ENCODE measurements around the gene MAGI1.

MAGI1 gene

DNA sequence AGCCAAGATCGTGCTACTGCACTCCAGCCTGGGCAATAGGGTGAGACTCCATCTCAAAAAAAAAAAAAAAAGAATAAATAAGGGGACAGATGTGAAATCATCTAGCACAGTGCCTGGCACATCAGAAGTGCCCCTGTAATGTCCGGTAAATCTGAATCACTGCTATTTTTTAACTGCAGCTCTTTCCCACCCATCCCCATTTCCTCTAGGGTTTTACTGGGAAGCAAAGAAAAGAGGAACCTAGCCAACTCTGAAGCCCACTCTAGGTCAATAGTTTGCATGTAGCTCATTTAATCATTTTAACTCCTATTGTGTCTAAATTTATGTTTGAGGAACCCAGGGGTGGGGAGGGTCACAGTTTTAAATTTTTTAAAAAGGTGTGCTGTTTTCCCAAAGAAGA is 26.0 kb downstream of the MAGI1 start:
- DNase-seq: no peak

DNA sequence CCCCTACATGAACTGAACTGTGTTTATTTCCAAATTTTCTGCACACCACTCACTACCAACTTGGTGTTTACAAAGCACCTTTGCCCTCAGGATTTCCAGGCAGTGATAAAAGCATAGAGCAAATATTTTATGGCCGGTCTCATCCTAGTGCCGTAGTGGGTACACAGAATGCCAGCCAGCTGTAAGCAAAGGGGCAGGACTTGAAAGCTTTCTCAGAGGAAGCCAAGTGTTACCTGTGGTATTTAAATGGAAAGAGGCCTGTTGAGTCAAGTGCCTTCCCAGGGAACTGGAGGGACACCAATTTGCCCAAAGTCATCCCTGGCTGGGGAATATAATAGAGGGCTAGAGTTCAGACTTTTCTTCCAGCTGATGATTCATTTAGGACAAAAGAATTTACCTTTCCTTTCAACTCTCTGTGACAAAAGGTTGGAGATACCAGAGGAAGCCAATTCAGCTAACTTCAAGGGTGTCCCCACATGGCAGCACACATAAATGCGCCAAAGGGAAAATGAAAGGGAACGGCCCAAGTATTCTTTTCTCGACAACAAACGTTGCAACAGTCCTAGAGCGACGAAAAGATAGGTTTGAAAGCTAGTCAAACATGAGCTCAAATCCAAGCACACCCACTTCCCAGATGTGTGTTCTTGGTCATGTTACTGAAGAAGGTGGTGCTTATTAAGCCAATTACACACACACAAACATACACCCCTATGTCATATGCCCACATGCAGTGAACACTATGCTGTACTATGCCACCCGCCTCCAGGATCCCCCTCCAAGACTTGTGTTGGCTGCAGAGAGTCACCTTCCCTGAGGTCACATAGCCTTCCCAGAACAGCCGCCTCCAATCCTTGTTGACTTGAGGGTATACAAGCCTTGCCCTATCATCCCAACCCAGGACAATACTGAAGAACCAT is 27.7 kb downstream of the MAGI1 start:
- DNase-seq: no peak

DNA sequence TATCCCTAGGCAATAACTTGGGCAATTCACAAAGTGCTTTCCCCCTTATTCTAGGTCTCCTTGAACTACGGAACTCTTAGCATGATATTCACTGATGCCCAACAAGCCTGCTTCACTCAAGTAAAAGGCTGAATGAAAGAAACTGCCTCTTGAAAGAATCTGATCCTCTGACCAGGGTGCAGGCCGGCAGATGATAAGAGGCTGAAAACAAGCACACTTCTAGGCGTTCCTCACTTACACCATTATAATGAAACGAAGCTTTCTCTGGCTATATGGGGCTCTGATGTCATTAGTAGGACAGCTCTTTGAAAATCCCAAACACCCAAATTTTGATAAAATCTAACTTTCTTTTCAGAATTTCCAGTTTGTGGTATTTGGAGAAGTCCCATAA is 28.4 kb downstream of the MAGI1 start:
- no peak for DNase-seq

DNA sequence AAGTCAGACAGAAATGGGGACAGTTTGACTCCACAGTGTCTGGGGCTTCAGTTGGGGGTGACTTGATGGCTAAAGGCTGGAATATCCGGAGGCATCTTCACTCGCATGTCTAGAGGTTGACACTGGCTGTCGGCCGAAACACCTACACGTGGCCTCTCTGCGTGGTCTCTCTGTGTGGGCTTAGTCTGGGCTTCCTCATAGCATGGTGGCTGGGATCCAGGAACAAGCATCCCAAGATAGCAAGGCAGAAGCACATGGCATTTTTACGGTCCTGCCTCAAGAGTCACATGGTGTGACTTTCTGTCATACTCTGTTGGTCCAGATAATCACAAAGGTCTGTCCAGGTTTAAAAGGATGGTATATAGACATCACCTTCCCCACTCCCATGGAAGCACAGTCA is 34.5 kb downstream of the MAGI1 start:
- no peak for DNase-seq

DNA sequence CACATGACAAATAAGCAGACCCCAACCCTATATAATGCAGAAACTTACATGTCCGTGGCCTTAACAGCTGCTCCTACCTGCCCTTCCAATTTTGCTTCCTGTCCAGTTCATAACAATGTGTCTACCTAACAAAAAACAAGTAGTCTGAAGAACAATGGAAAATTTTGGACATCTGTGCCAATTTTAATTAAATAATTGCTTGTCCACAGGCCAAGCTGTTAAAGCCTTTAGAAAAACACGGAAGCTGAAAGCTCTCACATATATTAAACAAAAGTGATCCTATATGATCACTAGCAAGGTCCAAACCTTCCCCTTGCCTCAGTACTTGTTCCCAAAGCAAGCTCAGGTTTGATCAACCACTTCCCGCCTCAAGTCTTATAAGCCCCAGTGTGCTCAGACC is 37.1 kb downstream of the MAGI1 start:
- no peak for DNase-seq

DNA sequence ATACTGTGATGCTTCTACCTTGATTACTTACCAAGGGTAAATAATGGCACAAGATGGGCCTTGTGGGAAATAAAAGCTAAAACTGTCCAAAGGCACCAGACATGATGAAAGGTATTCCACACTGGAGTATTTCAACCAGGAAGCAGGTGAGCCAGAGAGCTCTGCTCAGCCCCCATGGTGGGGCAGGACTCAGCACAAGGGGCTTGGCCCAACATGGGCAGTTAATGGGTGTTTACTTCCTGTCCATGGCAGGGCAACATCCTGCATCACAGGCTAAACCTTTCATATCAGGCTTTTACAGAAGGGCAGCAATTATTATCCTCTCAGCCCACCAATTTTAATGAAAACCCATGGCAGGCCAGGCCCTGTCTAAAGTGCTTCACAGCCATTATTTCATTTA is 38.2 kb downstream of the MAGI1 start:
- no peak for DNase-seq

DNA sequence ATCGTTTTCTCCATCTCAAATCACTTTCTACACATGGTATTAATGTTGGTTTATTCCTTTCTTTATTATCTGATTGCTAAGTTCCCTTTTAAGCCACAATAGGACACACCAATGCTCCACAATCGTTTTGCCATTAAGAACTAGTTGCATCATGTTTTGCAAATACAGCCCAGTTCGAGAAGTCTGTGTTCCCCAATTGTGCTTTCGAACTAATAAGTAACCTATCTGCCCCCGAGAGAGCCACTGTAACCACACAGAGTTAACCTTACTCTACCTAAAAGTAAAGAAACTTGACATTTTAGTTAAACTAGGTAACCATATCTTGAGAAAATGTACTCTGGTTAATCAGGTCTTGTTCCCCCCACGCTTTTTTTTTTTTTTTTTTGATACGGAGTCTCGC is 39.1 kb downstream of the MAGI1 start:
- DNase-seq: no peak

DNA sequence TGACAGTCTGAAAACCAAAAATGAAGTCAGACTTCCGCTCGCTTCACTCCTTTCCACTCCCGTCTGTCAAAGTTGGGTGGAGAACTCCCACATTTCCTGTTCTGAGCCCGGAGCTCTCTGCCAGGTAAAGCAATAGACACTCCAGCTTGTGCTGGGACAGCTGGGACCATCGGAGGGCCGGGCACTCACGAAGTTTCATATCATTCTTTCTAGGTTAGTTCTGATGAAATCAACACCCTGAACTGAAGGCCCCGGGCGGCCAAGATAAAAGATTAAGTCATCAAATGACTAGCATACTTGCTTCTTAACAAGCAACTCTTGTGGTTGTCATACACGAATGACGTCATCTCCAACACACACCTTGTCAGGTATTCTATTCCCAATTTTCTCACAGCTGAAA is 42.1 kb downstream of the MAGI1 start:
- DNase-seq: no peak

DNA sequence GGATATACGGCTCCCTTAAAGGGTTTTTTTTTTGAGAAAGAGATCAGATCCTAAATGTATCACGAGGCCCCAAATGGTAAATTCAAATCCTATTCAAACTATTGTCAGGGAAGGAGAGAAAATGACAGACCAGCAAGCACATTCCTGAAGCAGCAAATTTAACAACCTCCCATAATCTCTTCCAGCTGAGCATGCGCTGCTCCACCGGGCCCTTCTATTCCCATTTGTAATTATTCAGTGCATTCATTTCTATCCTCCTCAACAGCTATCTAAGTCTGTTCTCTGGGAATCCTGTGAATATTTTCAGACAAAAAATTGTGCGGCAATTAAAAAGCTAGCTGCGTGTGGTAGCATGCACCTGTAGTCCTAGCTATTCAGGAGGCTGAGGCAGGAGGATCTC is 43.2 kb downstream of the MAGI1 start:
- no peak for DNase-seq

DNA sequence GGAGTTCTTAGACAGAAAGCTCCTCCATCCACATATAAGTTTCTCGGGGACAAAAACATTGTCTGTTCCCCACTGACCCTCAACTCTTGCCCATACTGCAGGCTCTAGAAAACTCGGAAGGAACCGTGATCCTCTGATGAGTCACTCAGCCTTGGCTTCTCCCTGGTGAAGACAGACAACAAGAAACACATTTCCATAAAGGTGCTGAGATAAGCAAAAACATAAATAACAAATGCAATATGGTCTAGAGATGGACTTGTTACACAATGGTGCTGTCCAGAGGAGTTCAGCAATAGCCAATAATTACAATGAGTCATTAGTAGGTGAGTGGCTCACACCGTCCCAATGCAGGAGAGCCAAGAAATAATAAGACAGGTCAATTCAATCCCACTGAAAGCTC is 43.7 kb downstream of the MAGI1 start:
- DNase-seq: no peak

DNA sequence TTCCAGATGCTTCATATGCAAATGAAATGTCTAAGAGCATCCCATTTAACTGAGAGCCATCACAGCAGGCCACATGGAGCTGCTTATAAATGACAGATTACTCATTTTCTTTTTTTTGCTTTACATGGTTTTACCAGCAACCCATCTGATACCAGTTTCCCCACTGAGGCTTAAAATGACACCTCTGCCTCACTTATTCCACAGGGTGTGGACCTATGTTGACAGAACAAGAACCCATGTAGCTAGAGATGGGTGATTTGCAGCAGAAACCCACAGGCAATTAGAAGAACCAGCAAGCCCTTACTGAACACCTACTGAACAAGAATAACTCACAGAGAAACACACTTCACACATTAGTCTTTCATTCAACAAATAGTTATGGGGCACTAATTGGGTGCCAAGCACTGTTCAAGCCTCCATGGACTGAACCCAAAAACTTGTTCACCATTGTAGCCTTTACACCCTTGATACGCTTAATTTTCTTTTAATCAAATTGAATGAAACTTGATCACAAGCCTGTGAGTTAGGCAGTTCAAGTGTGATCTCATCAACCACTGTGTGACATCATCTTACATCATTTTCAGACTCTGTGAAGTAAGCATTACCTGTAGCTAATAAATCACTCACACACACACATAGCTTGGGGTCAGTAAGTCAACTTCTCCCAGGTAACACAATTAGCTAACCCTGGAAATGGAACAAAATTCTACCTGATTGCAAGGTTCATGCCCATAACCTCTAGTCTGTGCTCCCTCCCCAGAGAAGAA is 45.4 kb downstream of the MAGI1 start:
- DNase-seq: no peak

DNA sequence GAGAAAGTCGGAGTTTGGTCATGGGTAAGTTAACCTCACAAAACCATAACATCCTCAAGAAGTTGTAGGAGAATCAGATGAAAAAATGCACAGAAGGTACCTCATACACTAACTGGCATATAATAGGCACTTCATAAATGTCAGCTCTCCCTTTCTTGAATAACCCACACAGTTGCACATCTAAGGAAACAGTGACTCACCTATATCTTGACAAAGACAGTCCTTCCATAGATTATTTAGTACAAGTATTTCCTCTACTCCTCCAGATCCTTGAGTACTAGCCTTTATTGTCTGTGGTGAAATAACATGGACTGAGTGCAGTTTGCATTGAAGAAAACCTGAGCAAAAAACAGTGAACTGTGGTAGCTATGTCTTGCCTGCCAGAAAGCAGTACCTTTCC is 46.6 kb downstream of the MAGI1 start:
- no peak for DNase-seq

DNA sequence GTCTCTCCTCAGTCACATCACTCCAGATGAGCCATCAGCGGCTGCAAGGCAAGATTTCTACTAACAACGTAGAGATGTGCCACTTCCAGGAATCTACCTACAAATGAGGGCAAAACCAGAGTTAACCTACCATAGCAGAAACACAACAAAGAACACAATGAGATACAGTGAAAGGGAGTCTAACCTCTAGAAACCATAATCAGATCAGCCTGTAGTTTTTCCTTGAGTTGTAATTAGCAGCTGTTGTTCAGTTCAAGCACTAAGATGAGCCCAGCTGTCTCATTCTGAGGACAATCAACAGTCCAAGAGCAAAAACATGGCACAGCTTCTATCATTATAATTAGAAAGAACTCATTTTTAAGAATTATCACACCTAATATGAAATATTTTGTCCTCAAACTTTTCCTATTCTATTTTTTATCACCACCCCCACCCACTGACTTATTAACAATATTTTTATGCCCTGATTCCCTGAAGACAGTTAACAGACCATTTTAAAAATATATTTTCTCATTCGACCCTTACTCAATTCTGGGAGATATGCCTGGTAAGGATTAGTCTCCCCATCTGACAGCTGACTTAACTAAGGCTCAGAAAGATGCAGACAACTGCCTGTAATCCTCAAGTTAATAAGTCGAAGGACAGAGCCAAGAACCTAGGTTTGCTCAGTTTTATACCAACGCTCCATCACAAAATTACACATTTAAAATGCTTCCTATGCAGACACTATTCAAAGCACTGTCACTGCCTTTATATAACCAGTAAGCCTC is 50.1 kb downstream of the MAGI1 start:
- DNase-seq: no peak

DNA sequence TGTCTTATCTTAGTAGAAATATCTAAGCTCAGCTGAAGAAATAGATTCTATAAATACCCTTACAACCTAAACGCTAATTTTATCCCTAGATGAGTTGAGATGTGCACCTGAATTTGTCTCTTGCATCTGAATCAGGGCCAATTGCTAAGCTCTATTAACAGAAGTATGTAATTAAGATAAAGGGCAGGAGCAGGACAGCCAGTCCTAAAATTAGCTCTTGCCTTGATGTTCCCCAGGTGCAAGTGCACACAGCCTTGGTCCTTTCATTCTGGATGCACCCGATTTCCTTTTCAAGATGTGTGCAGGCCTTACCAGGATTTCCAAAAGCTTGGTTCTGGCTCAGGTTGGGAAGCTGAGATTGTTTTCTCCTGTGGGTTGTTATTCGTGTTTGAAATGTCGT is 52.4 kb downstream of the MAGI1 start:
- DNase-seq: no peak

DNA sequence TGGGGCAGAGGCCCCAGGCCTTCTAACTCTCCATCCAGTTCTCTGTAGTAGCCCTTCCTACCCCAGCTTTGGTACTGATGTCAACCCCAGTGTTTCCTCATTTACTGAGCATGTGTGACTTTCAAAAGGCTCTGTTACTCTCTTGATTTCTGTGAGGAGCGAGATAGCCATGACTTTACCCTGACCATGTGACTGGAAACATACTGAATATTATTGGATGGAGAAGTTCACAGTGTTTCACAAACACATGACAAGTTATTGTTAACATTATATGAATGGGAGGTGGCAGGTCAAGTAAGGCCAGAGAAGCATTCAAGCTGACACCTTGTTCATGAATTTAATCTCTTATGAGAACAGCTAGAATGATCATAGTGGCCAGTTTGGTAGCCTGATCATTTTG is 53.7 kb downstream of the MAGI1 start:
- no peak for DNase-seq

DNA sequence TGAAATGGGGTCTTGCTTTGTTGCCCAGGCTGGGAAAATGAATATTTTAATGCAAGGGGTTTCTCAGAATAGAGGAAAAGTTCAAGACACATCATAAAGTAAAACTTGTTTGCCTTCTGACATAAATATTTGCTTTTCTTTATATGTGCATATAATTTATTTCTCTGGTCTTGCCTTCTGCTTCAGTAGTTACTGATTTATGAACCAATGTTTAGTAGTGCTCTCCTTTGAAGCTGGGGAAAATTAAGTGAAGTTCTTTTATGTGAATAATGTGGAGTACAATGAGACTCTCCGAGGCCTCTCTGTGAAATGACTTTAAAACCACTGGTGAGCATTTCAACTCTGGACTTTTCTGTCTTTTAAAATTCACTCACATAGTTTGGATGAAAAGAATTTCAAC is 55.6 kb downstream of the MAGI1 start:
- no peak for DNase-seq

DNA sequence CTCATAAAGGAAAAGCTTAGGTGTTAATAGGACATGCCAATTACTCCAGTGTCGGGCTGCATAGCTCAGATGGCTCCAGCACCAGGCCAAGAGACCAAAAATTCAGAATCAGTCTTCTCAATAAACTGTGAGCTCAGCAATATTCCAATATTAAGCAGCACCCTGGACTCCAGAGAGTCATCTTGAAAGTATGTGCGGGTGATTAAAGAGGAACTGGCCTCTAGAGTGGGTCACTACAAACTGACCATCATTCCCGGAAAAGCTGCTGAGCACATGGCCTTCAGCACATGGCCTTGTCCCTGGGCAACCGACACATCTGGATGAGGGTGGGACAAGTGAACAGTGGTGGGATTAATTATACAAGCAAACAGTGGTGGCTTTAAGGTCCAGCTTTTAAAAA is 59.0 kb downstream of the MAGI1 start:
- DNase-seq: no peak

DNA sequence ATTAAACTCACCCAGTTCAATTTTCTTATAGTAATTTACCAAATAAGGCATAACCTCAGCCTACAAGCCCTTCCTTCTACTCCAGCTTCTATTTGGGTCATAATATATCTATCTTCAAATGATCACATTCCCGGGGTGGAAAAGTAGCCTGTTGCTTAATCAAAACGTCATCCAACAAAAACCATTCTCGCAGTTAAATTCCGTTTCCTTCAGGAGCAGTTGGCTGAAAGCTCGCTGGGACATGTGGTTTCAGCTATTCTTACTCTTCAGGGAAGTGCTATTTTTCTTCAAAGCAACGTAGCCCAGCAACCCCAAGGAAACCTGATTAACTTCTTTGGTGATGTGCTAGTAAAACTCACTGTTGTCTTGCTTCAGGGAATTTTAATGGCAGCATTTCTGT is 59.6 kb downstream of the MAGI1 start:
- DNase-seq: no peak

DNA sequence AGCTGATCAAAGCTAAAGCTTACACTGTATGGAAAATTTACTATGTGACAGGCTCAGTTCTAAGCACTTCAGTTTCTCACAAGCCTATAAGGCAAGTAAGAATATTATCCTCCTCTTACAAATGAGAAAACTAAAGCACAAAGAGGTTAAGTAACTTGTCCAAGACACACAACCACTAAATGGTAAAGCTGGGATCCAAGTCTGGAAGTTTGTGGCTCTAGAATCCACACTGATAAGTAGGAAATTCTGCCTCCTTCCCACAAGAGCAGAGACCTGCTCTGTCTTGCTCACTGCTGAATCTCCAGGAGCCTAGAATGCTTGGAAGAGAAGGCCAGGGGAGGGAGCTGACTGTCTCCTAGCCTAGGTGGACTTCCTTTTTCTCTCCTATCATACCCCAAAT is 60.6 kb downstream of the MAGI1 start:
- no peak for DNase-seq

DNA sequence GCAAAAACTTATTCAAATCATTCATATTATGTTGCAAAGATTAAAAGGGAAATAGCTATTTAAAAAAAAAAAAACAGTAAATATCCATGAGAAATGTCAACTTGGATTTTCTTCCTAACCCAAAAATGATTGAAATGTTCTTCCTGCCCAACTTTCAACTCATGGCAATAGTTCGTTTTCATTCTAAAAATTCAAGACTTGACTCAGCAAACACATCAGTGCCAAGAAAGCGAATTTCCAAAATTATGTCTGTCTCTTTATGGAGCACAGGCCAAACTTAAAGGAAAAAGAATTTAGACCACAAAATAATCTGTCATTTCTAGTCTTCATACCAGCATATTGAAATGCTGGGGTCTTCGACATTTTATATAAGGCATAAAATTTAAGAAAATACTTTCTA is 63.7 kb downstream of the MAGI1 start:
- DNase-seq: no peak

DNA sequence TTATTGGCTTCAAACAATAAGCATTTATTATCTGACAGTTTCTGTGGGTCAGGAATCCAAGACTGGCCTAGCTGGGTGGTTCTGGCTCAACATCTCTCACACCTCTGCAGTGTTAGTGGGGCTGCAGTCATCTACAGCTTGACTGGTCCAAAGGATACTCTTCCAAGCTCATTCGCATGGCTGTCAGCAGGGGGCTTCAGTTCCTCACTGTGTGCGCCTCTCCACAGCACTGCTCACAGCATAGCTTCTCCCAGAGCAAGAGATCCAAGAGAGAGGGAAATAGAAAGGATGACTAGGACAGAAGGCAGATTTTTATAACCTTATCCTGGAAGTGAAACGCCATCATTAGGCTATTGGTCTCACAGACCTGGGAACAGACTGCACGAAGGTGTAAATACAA is 64.2 kb downstream of the MAGI1 start:
- no peak for DNase-seq

DNA sequence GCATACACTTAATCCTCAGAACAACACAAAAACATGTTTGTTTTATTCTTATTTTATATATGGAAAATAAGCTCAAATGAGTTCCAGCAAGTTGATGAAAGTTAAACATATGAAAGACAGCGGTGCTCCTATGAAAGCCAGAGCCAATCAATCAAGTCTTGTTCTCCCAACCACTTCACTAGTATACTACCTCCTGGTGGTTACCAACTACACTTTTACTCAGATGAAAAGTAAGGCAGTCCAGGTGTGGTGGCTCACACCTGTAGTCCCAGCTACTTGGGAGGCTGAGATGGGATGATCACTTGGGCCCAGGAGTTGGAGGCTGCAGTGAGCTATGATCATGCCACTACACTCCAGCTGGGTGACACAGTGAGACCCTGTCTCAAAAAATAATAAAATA is 66.0 kb downstream of the MAGI1 start:
- no peak for DNase-seq
